Pancreas (tissue), 10 donors: Measurements from ENCODE around the gene COL9A1. TPM values are rescaled to one million over a fixed set of nuclear protein-coding genes. Genes with fewer than 3 reads are reported as not detected.
"Not testable (repeated sequence)": the region's sequence is repeated elsewhere in the genome, so short reads cannot be mapped to it uniquely, and the experiment has no call there.

ENCODE experiments used
- ATAC-seq, 4 donors: fragments of 200-7000 bp; cut with Tn5 transposase; one replicate each; pipeline versions ENCODE4 v1.8.0 to v1.9.1; 2020; ENCODE audit warnings: mild to moderate bottlenecking in 4 of 4, moderate library complexity in 4 of 4
- DNase-seq, 6 donors: peaks; one replicate each; pipeline ENCODE4 v3.0.0-alpha.2; 2020
- FAIRE-seq: peaks from 2 replicates; lab custom pipeline; 2012; peaks lifted over from hg19 to GRCh38; lab: Jason Lieb, UNC
- H3K27ac ChIP-seq, 4 donors: fragments of 200-600 bp; sonication (generic); 1 replicate in 3 of 4; 2 replicates in 1 of 4; pipeline versions ENCODE4 v1.5.0 to v1.8.0; 2020
- H3K27me3 ChIP-seq, 4 donors: fragments of 200-600 bp; one replicate each; pipeline ENCODE4 v1.8.0; 2021
- H3K36me3 ChIP-seq, 3 donors: fragments of 200-600 bp; sonication (generic) in 1 of 3; one replicate each; pipeline versions ENCODE4 v1.5.0 to v1.8.0; 2020 to 2021
- H3K4me1 ChIP-seq, 3 donors: fragments of 200-600 bp; one replicate each; pipeline ENCODE4 v1.8.0; 2021
- H3K4me3 ChIP-seq, 4 donors: fragments of 200-600 bp; sonication (generic) in 2 of 4; one replicate each; pipeline versions ENCODE4 v1.5.0 to v1.8.0; 2020 to 2021
- H3K9me3 ChIP-seq, 4 donors: fragments of 200-600 bp; one replicate each; pipeline ENCODE4 v1.8.0; 2021
- WGBS, 2 donors: extraction: QIAGEN DNeasy Blood & Tissue Kit; methylation state at CpG; one replicate each; pipeline ENCODE4 v1.1.7; 2013; 5-methylcytosine and 5-hydroxymethylcytosine counted together
- intact Hi-C, 3 donors: fragments of 100-400 bp; cut with DNase I; formaldehyde crosslinking; loops; one replicate each; pipeline versions ENCODE4 v1.11.1 to v1.14.2; 2022
- polyA plus RNA-seq, 2 donors: library from polyadenylated mRNA; stranded (reverse); fragments of 200-250 nt; gene quantifications; one replicate each; pipeline ENCODE4 v1.2.3, GENCODE V29; 2013
- total RNA-seq, 6 donors: library from RNA; stranded (reverse); fragmentation: NEBNext Ultra II Directional in 4 of 6; extraction: Animal tissue kit (Norgen Biotek cat#: 25700) in 4 of 6; gene quantifications; one replicate each; pipeline versions ENCODE4 v1.2.1 to v1.2.4, GENCODE V29; 2021 to 2023
- TF ChIP-seq, protein P1 (sequence below), 4 donors: fragments of 200-600 bp; sonication (generic) in 3 of 4; IDR thresholded peaks; one replicate each; pipeline versions ENCODE4 v1.5.0 to v1.8.0; 2021; ENCODE audit warnings: antibody characterized with exemption in 4 of 4
- donor health status: healthy with polysubstance abuse.
- donor health status: DM: no; HTN: no; CAD: no; lungs with moderate emphysema.
- donor health status: DM: no; HTN: no; CAD: no.
- donor health status: control.
- donor health status: control.
- donor health status: Bipolar disorder and iron deficiency.
- donor health status: DM: yes; HTN: yes; CAD: no.
- donor health status: DM: no; HTN: no; CAD: no.
- donor health status: DM: no; HTN: no; CAD: no.
- donor health status: DM: yes; HTN: yes; CAD: no.

The COL9A1 gene
- total and polyA plus RNA-seq, 8 donors = 0.09 to 1.1 (median 0.27) TPM; not detected in 3

DNA sequence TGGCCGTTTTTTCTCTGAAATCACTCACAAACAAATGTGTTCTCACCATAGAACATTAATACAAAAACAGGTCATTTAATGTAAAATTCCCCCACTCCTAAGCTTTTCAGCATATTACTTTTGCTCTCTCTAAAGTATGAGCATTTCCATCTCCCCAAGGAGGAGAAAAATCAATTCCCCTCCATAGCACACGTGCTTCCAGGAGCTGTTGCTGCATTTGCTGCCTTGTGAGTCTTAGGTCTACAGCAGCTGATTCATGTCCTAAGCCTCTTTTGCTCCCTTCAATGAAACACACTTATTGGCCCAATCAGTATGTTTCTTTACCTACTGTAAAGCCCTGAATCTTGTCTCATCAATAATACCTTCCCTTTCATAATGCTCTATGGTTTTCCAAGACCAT lies 6.4 kb upstream of the COL9A1 start:
- Histone ChIP-seq H3K4me3 (no peak overlapping the region), H3K36me3 (no peaks in the 10 kb centered on the region), H3K4me1 (no peaks in the 10 kb centered on the region), H3K27ac (no peak overlapping the region), H3K27me3 (no peaks in the 10 kb centered on the region), H3K9me3 (no peaks in the 10 kb centered on the region)
- no peak for ATAC-seq
- TF ChIP-seq, protein P1, sequence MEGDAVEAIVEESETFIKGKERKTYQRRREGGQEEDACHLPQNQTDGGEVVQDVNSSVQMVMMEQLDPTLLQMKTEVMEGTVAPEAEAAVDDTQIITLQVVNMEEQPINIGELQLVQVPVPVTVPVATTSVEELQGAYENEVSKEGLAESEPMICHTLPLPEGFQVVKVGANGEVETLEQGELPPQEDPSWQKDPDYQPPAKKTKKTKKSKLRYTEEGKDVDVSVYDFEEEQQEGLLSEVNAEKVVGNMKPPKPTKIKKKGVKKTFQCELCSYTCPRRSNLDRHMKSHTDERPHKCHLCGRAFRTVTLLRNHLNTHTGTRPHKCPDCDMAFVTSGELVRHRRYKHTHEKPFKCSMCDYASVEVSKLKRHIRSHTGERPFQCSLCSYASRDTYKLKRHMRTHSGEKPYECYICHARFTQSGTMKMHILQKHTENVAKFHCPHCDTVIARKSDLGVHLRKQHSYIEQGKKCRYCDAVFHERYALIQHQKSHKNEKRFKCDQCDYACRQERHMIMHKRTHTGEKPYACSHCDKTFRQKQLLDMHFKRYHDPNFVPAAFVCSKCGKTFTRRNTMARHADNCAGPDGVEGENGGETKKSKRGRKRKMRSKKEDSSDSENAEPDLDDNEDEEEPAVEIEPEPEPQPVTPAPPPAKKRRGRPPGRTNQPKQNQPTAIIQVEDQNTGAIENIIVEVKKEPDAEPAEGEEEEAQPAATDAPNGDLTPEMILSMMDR (IDR thresholded peaks at IDR 0.05) = no peak
- intact Hi-C loops = no loop called here
- 19 to 28% methylated on average over 2 of the region's 2 CpGs for WGBS, 2 donors
- FAIRE-seq = no peak
- no peak for DNase-seq

DNA sequence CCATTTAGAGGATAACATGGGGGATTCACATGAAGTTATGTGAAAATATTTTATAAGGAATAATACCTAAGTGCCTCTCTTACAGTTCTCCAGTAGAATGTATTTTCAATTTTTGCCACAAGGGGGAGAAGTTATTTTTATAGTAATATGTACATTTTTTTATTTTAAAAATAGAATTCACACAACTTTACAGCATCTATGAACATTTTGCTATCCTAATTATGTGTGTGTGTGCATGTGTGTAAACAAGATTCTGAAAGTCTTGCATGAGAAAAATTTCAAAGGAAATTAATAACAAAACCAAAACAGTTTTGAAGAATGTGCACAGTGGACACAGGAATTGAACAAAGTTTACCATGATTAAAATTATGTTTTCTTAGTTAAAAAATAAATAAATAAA lies 5.3 kb upstream of the COL9A1 start:
- peak; percentile 97 for FAIRE-seq
- intact Hi-C loops, H3K27me3 ChIP-seq, H3K9me3 ChIP-seq, ATAC-seq, H3K27ac ChIP-seq, DNase-seq, H3K36me3 ChIP-seq, H3K4me3 ChIP-seq, H3K4me1 ChIP-seq: not testable (repeated sequence)
- TF ChIP-seq, protein P1 (IDR thresholded peaks at IDR 0.05) = peak in 3 of 4 donors; percentile 17 to 30 (median 25)

DNA sequence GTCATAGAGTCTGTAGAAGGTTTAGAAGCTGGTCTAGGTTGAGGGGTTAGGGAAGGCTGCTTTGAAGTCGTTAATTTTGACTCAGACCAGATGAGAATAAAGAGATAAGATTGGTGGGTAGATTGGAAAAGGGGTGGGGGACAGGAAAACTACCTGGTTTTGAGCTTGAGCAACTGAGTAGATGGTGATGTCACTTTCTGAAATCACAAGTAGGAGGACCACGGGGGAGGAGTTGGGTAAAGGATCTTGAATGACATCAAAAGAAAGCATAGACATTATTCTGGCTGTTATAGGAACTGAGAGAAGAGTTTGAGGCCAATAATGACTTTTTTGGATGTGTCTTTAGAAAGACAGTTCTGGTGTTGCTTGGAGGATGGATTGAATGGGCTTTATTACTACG lies 4.1 kb upstream of the COL9A1 start:
- TF ChIP-seq, protein P1 (IDR thresholded peaks at IDR 0.05) = no peak
- H3K9me3 ChIP-seq = no peaks in the 10 kb centered on the region
- no peaks in the 10 kb centered on the region for H3K36me3 ChIP-seq
- H3K4me3 ChIP-seq = no peak overlapping the region
- ATAC-seq (no peak), FAIRE-seq (no peak), DNase-seq (no peak)
- no peak overlapping the region for H3K27ac ChIP-seq
- no peaks in the 10 kb centered on the region for H3K4me1 ChIP-seq
- intact Hi-C loops = no loop called here
- 41 to 52% methylated on average over 3 of the region's 3 CpGs for WGBS, 2 donors
- H3K27me3 ChIP-seq = no peaks in the 10 kb centered on the region

DNA sequence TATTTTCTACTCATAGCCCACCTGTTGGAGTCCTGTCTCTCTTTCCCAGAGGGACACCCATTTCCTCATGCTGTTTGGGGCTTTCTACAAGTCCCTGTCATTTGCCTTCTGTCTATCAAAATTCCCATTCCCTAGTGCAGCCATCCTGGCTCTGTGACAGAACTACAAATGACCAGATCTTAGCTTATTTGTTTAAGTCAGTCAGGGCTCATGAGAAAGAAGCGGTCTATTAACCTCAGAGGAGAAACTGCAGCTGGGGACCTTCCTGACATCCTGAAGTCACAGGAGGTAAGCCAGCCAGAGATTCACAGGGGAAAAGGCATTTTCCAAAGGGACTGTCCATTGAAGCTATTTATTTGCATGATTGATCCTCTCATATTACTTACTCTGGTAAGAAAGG lies 1.7 kb upstream of the COL9A1 start:
- Histone ChIP-seq H3K9me3 (no peaks in the 10 kb centered on the region), H3K36me3 (no peaks in the 10 kb centered on the region), H3K4me1 (no peaks in the 10 kb centered on the region), H3K4me3 (no peak overlapping the region), H3K27ac (no peak overlapping the region), H3K27me3 (no peaks in the 10 kb centered on the region)
- ATAC-seq (no peak), FAIRE-seq (no peak), DNase-seq (no peak)
- WGBS, 2 donors = 33 to 42% methylated on average over 1 of the region's 1 CpG
- intact Hi-C loops = no loop called here
- TF ChIP-seq, protein P1 (IDR thresholded peaks at IDR 0.05) = no peak

DNA sequence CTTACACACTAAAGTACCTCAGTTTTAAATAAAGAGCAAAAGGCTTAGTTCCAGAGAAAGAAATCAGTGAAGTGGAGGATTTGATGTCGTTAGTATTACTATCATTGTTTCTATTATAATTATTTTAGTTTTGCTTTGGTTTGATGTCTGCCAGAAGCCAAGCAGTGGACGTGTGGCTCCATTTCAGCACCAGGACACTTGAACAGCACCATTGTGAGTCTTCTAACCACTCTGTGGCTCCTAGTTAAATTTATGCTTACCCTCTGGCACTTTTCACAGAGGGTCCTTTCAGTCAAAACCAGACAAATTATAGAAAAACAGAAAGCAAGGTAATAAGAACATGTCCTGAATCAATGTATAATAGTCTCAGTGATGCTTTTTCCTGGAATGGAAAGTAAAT lies 3.4 kb downstream of the COL9A1 start:
- Histone ChIP-seq H3K27ac (no peak overlapping the region), H3K4me1 (no peaks in the 10 kb centered on the region), H3K36me3 (no peaks in the 10 kb centered on the region), H3K9me3 (no peaks in the 10 kb centered on the region), H3K27me3 (peaks cover 0 to 3% (median 0%) of the 10 kb centered on the region in 4 donors), H3K4me3 (no peak overlapping the region)
- DNase-seq (no peak), FAIRE-seq (no peak), ATAC-seq (no peak)
- TF ChIP-seq, protein P1 (IDR thresholded peaks at IDR 0.05) = no peak
- 28 to 33% methylated on average over 2 of the region's 2 CpGs for WGBS, 2 donors
- intact Hi-C loops = no loop called here
